Measurements from ENCODE around the gene C7orf57.

- no peak for TF ChIP-seq CTCF (IDR thresholded peaks at IDR 0.05)
- TF ChIP-seq EZH2 (IDR thresholded peaks at IDR 0.05; ENCODE audit: borderline replicate concordance, insufficient read depth, low read depth, low read length, poor library complexity, severe bottlenecking) = no peak
These were observed 56.4 kb downstream of the C7orf57 start for GRCh38 chr7:48091506-48092433.
